ENCODE measurements around the gene GPR153. TPM values are rescaled to one million over a fixed set of nuclear protein-coding genes. Genes with fewer than 3 reads are reported as not detected.

GPR153 gene
- total RNA-seq, 2 experiments from 2014 or later: 0.67 to 0.73 TPM

DNA sequence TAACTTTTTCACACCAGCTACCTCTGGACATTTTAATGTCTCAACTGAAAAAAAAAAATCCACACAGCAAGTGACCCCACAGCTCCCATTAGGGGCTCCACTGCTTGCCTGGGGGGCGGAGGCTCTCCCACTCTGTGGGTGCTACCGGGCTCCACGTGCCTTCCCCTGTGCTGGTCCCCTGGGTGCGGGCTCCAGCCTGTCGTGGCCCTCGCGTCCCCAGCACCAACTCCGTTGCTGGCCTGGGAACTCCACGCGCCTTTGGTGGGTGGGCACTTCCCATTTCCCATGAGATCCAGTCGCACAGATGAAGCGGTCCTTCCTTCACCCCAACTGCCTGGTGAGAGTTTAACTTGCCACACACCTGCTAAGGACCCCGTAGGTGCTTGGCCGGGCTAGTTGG lies 27.1 kb upstream of the GPR153 start:
- CTCF ChIA-PET: no interaction called here
- POLR2A ChIA-PET: no interaction called here

DNA sequence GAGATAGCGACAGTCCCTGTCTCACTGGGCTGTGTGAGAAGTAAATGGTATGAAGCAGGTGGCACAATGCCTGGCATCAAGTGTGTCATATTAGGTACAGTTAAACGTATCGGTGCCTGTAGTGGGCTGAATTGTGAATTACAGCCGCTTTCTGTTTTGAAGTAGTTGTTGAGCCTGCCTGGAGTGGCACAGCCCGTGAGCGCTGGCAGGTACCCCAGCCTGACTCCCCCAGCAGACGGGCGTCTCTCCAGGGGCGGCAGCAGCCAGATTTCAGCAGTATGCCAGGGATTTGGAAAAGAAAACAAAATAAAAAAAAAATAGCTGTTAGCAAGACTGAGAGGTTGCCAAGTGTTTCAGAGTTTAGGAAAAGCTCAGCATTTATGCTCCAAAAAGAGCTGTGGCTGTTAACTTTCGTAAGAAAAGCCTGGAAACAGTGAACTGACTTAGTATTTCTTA lies 26.6 kb upstream of the GPR153 start:
- ChIA-PET POLR2A (no interaction called here), CTCF (no interaction called here)

DNA sequence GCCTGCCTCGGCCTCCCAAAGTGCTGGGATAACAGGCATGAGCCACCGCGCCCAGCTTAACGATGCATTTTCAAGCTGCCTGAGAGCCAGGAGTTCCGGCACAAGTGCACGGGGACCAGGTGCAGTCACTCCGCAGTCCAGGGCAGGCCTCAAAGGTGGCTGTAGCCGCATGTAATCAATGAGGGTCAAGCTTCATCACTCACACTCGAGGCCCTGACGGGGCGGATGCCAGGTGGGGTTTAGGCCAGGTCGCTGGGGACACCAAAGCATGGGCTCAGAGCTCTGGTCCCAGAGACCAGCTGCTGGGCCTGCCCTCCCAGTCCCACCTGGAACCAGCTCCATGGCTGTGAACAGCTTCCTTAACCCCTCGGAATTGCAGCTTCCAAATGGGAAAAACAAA lies 26.1 kb upstream of the GPR153 start:
- POLR2A ChIA-PET: no interaction called here
- CTCF ChIA-PET: no interaction called here

DNA sequence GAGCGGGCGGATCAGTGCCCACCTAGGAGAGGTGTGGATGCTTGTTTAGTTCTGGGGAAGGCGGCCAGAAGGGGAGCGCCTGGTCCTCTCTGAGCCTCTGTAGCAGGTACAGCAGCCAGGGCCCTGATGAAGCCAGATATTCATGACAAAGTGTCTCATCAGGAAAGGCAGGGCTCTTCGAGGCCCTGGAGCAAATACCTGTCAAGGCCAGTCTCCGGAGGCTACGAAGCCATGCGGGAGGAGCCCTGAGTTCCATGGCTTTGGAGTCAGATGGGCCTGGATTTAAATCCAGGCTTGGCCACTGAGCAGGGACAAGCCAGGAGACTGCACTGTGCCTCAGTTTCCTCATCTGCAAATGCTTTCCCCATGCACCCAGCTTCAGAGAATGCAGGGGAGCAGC lies 25.4 kb upstream of the GPR153 start:
- CTCF ChIA-PET: no interaction called here
- POLR2A ChIA-PET: no interaction called here

DNA sequence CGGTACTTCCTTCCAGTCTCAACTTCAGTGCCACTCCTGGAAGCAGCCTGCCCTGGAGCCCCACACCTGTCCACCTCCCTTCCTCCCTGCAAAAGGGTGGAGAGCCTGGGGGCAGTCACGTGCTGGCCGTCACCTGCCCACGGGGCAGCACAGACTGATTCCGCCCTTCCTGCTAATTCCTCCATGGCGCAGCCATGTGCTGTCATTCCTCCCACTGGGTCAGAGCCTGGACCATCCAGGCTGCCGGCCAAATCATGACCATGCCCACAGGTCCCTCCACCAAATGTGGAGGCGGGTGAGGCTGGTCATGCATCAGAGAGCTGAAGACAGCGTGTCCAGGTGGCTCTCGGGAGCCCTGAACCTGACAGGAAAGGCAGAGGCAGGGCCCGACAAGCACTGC lies 24.4 kb upstream of the GPR153 start:
- ChIA-PET POLR2A (no interaction called here), CTCF (interaction anchor here (0.6 kb wide), 1 partner anchor 154 kb away, joined by 3 read pairs; no protein-coding TSS in a partner anchor)

DNA sequence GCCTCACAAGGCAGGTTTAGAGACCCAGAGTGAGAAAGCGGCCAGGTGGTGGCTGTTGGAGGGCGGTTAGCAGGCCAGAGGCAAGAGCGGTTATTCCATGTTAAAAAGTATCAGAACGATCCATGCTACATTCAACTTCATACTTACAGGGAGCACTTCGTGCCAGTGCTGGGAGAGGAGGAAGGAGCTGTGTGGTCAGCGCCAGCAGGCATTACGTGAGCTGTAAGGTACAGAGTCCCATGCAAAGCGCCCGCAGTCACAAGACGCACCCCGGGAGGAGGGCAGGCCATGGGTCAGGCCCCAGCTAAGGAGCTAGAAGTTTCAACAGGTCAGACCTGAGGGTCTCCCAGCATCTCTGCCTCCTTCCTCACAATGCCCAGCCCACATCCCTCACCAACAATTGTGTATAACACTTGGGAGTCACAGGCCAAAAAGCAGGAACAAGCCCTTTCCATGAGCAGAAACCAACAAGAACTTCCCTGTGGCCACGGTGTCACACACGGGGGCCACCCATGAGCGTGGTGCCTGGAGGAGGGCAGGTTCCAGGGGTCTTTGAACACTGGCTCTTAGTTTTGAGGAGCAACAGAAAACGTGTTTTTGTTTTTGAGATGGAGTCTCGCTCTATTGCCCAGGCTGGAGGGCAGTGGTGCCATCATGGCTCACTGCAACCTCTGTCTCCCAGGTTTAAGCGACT lies 21.8 kb upstream of the GPR153 start:
- ChIA-PET POLR2A (no interaction called here), CTCF (no interaction called here)

DNA sequence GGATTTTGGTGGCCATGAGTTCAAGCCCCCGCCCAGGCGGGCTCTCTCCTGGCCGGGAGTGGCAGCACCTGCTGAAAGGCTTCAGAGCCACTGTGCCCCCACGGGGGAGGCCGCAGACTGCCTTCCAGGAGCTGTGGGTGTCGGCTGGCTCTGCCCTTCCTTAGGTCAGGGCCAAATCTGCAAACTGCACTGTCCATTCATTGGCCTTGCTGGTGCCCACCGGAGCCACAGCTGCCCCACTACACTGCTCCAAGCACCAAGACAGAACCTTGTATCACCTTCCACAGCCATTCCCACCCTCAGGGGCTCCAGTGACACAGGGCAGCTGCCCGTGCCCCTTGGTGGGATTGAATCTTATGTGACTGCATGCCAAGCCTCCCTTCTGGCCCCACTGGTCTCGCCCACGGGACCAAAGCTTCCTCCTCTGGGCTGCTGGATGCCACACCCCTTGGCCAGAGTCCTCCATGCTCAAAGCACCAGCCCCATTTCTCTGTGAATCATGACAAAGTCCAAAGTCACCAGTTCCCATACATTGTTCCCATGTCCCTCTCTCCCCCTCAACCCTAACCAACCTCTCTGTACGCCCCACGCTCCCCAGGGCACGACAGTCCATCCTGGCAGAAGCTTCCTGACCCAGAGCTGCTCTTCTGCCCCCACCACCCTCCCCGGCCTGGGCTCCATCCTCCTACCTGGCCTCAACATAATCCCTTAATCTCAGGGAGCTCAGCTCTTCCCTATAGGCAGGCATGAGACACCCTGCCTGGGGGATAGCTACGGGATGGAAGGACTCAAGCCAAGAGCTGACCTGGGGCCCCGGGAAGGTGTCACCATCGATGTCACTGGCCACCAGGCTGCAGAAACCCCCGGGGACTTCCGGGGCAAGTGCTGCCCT lies 20.9 kb upstream of the GPR153 start:
- ChIA-PET CTCF (interaction anchor here (1.8 kb wide), 1 partner anchor 35 kb away, joined by 6 read pairs; no protein-coding TSS in a partner anchor), POLR2A (no interaction called here)

DNA sequence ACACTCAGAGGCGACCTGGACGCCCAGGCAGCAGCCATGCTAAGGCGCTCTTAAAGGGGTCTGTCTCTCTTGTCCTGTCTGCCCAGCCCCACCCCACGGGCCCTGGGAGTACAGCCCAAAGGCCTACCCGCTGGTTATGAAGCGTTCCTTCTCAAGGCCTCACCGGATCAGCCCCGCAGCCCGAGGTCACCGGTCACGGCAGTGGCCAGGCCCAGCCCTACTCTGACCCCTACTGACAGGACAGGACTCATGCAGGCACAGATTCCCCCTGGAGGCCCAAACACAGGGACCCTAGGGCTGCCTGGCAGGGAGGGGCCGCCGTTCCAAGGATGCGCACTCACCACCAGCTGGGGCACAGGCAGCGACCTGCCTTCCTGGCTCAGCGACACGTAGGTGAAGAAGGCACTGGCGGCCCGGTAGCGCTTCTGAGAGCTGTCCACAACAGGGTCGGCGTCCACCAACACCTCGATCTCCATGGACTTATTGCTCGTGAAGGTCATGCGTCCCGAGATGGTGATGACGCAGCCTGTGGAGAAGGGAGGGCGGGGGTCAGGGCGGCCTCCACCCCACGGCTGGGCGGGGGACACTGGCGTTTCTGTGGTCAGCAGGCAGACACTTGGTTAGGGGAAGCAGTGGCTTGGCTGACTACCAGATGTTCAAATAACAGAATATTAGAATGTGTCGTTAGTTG lies 20.0 kb upstream of the GPR153 start:
- ChIA-PET CTCF (interaction anchor here (1.8 kb wide), 1 partner anchor 34 kb away, joined by 6 read pairs; no protein-coding TSS in a partner anchor), POLR2A (no interaction called here)

DNA sequence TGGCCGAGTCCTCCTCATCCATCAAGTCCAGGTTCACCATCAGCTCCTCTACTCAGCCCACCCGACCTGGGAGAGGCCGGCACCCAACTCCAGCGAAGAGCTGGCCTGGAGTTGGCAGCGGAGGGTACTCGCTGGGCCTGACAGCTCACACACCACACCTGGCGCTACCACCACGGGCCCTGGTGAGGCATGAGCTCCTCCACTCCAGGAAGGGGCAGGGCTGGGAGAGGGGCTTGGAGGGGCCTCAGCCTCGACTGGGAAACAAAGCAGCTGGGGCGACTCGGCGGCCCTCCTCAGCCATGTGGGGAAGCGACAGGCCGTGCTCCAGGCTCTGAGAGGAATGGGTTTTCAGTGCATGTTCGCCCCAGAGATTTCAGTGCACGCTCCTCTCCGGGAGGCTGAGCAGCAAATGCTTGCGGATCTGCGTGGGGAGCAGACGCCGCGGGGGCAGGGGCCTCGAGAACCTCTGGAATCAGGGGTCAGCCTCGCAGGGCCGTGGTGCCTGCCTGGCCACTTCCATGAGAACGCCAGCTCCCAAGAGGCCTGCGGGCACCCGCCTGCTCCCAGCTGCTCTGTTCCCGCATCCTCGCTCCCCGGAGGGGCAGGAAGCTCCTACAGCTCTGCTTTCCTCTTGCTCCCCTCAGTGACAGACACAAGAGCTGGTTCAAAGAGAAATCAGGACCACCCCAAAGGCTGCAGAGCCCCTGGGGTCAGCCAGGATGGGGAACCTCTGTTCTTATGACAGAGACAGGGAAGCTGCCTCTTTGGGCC lies 18.9 kb upstream of the GPR153 start:
- CTCF ChIA-PET: interaction anchor here (1.8 kb wide), 1 partner anchor 33 kb away, joined by 6 read pairs; no protein-coding TSS in a partner anchor
- POLR2A ChIA-PET: no interaction called here

DNA sequence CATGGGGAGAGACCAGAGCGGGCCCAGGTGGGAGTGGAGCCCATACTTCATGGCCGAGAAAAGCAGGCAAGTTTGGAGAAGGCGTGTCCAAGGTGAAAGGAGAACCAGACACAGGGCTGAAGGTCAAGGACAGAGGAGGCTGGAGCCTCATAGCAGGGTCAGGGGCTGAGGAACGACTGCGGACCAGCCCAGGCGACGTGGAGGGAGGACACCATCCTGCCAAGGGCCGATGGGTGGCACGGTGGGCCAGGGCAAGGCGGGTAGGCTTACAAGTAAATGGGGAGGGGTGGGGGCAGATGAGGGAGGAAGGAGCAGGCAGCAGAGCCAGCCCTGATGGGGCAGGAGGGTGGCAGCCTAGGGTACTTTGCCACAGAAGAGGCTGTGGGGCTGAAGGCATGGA lies 18.2 kb upstream of the GPR153 start:
- ChIA-PET POLR2A (no interaction called here), CTCF (no interaction called here)

DNA sequence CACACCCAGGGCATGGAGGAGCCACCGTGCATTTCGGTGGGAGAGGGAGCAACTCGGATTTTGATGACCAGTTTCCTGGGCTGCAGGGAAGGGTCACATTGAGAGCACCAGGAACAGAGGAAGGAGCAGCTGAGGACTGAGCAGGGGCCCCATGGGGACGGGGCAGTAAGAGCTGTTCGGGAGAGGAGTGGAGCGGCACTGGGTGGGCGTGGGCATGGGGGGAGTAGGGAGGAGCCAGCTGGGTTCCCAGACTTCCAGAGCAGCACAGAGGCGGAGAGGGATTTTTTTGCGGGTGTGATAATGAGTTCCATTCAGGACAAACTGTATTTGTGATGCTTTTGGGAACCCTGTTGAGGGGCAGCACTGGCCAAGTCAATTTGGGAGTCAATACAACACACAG lies 17.4 kb upstream of the GPR153 start:
- CTCF ChIA-PET: no interaction called here
- POLR2A ChIA-PET: no interaction called here

DNA sequence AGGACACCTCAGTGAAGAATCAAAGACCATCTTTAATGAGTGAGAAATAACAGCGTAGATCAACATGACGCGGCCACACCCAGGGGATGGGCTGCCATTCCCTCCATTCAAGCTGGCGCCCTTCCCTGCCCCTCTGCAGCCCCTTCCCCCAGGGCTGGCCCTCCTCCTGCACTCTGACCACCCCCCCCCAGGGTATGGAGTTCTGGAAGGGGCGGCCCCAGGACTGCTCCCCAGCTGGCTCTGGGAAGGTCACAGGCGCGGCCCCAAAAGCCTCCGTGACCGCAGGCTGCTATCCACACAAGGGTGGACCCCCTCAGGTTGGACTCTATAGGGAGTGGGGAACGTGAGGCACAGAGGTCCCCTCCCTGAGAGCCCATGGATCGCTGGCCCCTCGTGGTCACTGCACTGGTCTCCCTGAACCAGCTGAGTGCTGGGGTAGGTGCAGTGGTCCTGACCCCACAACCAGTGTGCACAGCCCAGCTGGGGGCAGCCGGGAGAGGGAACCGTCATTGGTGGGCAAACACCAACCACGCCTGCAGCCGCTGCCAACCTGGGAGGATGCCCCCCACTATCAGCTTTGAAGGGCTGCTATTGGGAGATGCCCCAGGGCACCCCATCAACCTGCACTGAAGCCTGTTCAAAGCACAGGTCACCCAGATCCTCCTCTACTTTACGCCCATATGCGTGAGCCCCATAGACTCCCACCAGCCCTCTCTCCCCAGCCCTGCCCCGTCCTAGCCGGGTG lies 16.1 kb upstream of the GPR153 start:
- POLR2A ChIA-PET: no interaction called here
- CTCF ChIA-PET: interaction anchor here (0.6 kb wide), 1 partner anchor 271 kb away, joined by 3 read pairs; no protein-coding TSS in a partner anchor

DNA sequence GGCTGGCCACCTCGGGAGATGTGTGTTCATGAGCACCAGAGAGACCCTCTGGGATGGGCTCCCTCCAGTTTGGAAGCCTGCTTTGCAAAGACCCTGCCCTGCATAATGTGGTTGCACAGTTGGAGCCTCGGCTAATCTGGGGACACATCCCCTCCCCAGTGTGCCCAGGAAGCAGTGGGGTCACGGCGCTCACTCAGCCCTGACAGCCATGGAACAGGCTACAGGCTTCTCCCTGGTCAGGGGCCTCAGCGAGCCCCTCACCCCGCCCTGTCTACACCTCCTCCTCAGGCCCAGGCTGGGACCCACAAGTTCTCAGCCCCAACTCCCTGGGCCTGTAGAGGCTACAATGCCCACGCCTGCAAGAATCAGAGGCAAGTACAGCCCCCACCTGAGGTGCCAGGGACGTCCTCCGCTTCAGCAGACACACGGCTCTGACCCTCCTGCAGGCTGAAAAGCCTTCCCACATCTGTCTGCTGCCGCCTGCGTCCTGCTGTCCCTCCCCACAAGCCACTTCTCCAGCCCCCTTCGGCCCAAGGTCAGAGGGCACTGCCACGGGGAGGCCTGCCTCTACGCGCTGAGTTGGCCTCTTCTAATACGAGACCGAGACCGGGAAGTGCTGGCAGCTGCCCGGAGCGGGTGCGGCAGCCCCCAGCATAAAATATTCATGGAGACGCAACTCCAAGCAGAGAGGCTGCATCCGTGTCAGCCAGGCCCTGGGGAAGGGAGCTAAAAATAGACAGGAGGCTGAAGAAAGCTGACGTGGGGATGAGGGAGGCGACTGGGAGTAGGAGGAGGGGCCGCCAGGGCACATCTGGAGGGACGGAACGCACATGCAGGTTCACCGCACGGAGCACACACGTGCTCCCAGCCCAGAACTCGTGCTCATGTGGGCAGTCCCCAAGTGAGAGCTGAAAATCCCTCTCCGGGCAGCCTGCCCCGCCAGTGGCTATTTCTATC lies 15.2 kb upstream of the GPR153 start:
- ChIA-PET CTCF (no interaction called here), POLR2A (no interaction called here)

DNA sequence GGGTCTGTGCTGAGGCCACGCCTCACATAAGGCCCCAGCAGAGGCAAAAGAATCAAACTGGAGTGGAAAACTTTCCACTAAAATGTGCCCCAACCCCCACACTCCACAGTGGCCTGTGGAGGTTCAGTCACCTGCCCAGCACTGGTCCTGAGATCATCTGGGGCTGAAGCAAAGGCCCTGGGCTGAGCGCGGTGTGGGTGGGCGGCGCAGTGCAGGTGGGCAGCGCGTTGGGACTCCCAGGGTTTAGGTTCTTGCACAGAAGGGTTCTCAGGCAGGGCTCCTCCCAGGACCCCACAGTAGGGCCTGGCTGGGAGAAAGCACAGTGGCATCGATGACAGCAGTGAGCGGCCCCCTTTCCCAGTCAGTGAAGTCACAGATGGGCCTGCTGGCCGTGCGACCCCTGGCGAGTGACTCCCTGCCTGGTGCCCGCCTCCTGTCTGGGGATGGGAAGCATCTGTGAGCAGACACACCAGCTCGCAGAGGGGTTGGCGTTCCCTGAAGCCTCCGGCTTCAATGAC lies 13.8 kb upstream of the GPR153 start:
- ChIA-PET POLR2A (no interaction called here), CTCF (no interaction called here)

DNA sequence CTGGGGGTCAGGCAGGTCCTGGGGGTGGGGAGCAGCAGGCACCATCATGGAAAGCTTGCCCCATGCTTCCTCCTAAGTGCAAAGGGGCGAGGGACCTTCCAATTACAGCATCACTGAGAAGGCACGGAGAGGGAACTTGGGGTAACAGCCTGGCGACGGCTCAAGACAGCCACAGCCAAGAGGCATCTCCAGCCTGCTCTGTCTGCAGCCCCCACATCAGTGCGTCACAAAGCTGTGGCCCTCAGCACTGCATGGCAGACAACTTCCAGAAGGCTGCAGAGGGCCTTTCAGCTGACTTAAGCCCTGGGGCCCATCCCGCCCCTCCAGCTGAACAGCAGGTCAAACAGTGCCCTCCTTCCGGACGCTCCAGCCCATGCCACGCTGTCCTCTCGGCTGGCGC lies 13.2 kb upstream of the GPR153 start:
- ChIA-PET POLR2A (no interaction called here), CTCF (no interaction called here)

DNA sequence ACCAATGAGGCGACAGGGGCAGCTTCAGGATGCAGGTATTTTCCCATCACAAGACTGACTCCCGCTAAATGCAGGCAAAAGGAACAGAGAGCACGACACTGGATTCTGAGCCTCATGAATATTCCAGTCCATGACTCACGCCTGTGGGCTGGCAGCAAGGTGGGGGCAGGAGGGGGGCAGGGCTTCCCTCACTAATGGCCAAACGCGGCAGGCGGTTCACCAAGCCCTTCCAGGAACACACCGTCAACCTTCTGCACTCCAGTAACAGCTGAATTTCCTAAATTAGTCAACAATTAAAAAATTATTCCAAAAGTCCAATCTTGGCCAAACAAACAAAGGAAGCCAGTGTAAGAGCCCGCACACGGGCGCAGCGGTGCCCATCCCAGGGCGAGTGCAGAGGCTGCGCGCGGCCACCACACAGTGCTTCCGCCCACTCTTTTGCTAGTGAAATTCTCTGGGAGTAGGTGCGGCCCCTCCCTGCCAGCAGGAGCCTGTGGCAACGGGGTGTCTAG lies 12.5 kb upstream of the GPR153 start:
- POLR2A ChIA-PET: no interaction called here
- CTCF ChIA-PET: no interaction called here

DNA sequence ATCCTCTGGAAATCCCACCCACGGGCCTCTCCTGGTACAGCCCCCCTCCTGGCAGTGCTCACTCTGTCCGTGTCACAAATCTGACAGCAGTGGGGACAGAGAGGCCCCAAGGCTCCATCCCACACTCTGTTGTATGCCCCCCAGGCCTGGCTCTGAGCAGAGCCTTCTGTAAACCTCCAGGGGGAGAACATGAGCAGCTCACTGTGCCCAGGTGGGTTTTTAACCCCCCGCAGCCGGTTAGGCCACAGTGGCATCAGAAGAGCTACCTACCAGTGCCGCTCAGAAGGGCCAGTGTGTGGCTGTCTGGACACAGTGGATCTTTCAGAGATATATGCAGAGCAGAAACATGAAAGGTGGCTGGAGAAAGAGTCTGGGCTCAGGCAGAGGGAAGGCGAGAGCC lies 12.0 kb upstream of the GPR153 start:
- ChIA-PET POLR2A (no interaction called here), CTCF (no interaction called here)

DNA sequence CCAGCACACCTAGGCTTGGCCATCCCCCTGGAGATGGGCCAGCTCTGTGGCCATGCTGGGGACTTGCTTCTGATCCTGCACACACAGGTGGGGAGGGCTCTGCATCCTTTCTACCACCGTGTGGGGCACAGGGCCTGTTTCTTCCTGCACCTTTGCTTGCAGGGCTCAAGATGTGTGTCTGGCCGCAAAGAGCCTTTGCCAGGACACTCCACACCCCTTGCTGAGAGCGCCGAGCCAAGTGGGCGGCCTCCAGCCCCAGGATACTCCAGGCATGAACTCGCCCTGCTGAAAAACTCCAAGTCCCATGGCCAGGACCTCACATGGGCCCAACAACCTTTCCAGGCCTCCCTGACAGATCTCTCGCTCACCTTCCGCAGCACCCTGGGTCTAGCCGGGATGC lies 11.6 kb upstream of the GPR153 start:
- CTCF ChIA-PET: no interaction called here
- POLR2A ChIA-PET: no interaction called here

Data from activated CD8-positive, alpha-beta memory T cell treated with anti-CD3 and anti-CD28 coated beads for 36 hours (primary cell).